ENCODE measurements around the gene NAPG.

Gene NAPG

GRCh38 chr18:10514601-10515000 is 11.2 kb upstream of the NAPG start:
- no peaks in the 10 kb centered on the region for H3K4me1 ChIP-seq (ENCODE audit: low read depth, poor library complexity, severe bottlenecking)
- no peak overlapping the region for H3K27ac ChIP-seq
- no peaks in the 10 kb centered on the region for H3K36me3 ChIP-seq (ENCODE audit: insufficient read depth)
- H2AFZ ChIP-seq (ENCODE audit: low read depth) = no peak overlapping the region
- no peak overlapping the region for H3K9ac ChIP-seq
- H4K20me1 ChIP-seq (ENCODE audit: insufficient read depth) = no peaks in the 10 kb centered on the region
- H3K79me2 ChIP-seq (ENCODE audit: insufficient read depth, low read depth) = no peaks in the 10 kb centered on the region
- no peaks in the 10 kb centered on the region for H3K27me3 ChIP-seq (ENCODE audit: insufficient read depth, low read depth)
- H3K4me3 ChIP-seq (IDR thresholded peaks at IDR 0.05; ENCODE audit: insufficient read depth, low read depth, low read length) = no peak overlapping the region
- H3K4me2 ChIP-seq = no peak overlapping the region
- no peak for TF ChIP-seq CTCF (conservative IDR thresholded peaks at IDR 0.05; ENCODE audit: low read depth, low read length)

- no peak overlapping the region for H3K27ac ChIP-seq
- H3K9ac ChIP-seq = no peak overlapping the region
- no peak overlapping the region for H2AFZ ChIP-seq (ENCODE audit: low read depth)
- no peaks in the 10 kb centered on the region for H3K4me1 ChIP-seq (ENCODE audit: low read depth, poor library complexity, severe bottlenecking)
- no peak overlapping the region for H3K4me3 ChIP-seq (IDR thresholded peaks at IDR 0.05; ENCODE audit: insufficient read depth, low read depth, low read length)
- no peaks in the 10 kb centered on the region for H3K36me3 ChIP-seq (ENCODE audit: insufficient read depth)
- H3K27me3 ChIP-seq (ENCODE audit: insufficient read depth, low read depth) = no peaks in the 10 kb centered on the region
- no peak for TF ChIP-seq CTCF (conservative IDR thresholded peaks at IDR 0.05; ENCODE audit: low read depth, low read length)
- no peaks in the 10 kb centered on the region for H3K79me2 ChIP-seq (ENCODE audit: insufficient read depth, low read depth)
- H3K4me2 ChIP-seq = no peak overlapping the region
- H4K20me1 ChIP-seq (ENCODE audit: insufficient read depth) = no peaks in the 10 kb centered on the region
Observed at GRCh38 chr18:10515456-10515855, 10.4 kb upstream of the NAPG start.

- no peak overlapping the region for H3K4me2 ChIP-seq
- H3K4me1 ChIP-seq (ENCODE audit: low read depth, poor library complexity, severe bottlenecking) = no peaks in the 10 kb centered on the region
- H4K20me1 ChIP-seq (ENCODE audit: insufficient read depth) = no peaks in the 10 kb centered on the region
- no peak overlapping the region for H2AFZ ChIP-seq (ENCODE audit: low read depth)
- no peak overlapping the region for H3K9ac ChIP-seq
- no peaks in the 10 kb centered on the region for H3K27me3 ChIP-seq (ENCODE audit: insufficient read depth, low read depth)
- no peak for TF ChIP-seq CTCF (conservative IDR thresholded peaks at IDR 0.05; ENCODE audit: low read depth, low read length)
- no peaks in the 10 kb centered on the region for H3K79me2 ChIP-seq (ENCODE audit: insufficient read depth, low read depth)
- H3K36me3 ChIP-seq (ENCODE audit: insufficient read depth) = no peaks in the 10 kb centered on the region
- no peak overlapping the region for H3K4me3 ChIP-seq (IDR thresholded peaks at IDR 0.05; ENCODE audit: insufficient read depth, low read depth, low read length)
- no peak overlapping the region for H3K27ac ChIP-seq
Observed at GRCh38 chr18:10516078-10516477, 9.7 kb upstream of the NAPG start.

GRCh38 chr18:10518595-10519255 is 7.1 kb upstream of the NAPG start:
- no peak overlapping the region for H3K4me2 ChIP-seq
- H3K4me3 ChIP-seq (IDR thresholded peaks at IDR 0.05; ENCODE audit: insufficient read depth, low read depth, low read length) = no peak overlapping the region
- no peaks in the 10 kb centered on the region for H3K79me2 ChIP-seq (ENCODE audit: insufficient read depth, low read depth)
- no peak overlapping the region for H2AFZ ChIP-seq (ENCODE audit: low read depth)
- H3K27me3 ChIP-seq (ENCODE audit: insufficient read depth, low read depth) = no peaks in the 10 kb centered on the region
- no peaks in the 10 kb centered on the region for H3K36me3 ChIP-seq (ENCODE audit: insufficient read depth)
- no peak overlapping the region for H3K9ac ChIP-seq
- no peak overlapping the region for H3K27ac ChIP-seq
- no peaks in the 10 kb centered on the region for H3K4me1 ChIP-seq (ENCODE audit: low read depth, poor library complexity, severe bottlenecking)
- no peak for TF ChIP-seq CTCF (conservative IDR thresholded peaks at IDR 0.05; ENCODE audit: low read depth, low read length)
- H4K20me1 ChIP-seq (ENCODE audit: insufficient read depth) = no peaks in the 10 kb centered on the region

Measured in KMS-11 (cell line).